Mesendoderm (in vitro differentiated cells): Measurements from ENCODE around the gene PVR.
A peak's percentile ranks its signal among the peaks of the same experiment; 100 is the strongest.
"Not testable (repeated sequence)": the region's sequence is repeated elsewhere in the genome, so short reads cannot be mapped to it uniquely, and the experiment has no call there.

Experiments used
- DNase-seq: peaks from one replicate; pipeline ENCODE4 v3.0.0; 2013
- H2AK5ac ChIP-seq: 2 replicates; pipeline ENCODE4 v1.6.1; 2013; ENCODE audit warnings: low read length, inconsistent platforms
- H2BK120ac ChIP-seq: 2 replicates; pipeline ENCODE4 v1.6.1; 2013; ENCODE audit warnings: low read depth, mild to moderate bottlenecking, low read length, moderate library complexity, mixed read lengths
- H2BK15ac ChIP-seq: replicated peaks from 2 replicates; pipeline ENCODE4 v1.6.1; 2013; ENCODE audit warnings: low read depth, mild to moderate bottlenecking, moderate library complexity
- H2BK5ac ChIP-seq: 2 replicates; pipeline ENCODE4 v1.6.1; 2013; ENCODE audit warnings: low read length, inconsistent platforms
- H3K18ac ChIP-seq: 2 replicates; pipeline ENCODE4 v1.6.1; 2013; ENCODE audit warnings: mild to moderate bottlenecking, low read length, mixed read lengths
- H3K23ac ChIP-seq: one replicate; pipeline ENCODE4 v1.6.1; 2013; ENCODE audit warnings: low read length
- H3K27ac ChIP-seq: 2 replicates; pipeline ENCODE4 v1.5.1; 2013; ENCODE audit warnings: low read depth, mild to moderate bottlenecking, inconsistent platforms, low read length, moderate library complexity
- H3K27me3 ChIP-seq: 2 replicates; pipeline ENCODE4 v1.6.1; 2013; ENCODE audit warnings: low read length, control low read depth, mild to moderate bottlenecking, inconsistent platforms; ENCODE audit not compliant: insufficient read depth, poor library complexity
- H3K36me3 ChIP-seq: 2 replicates; pipeline ENCODE4 v1.6.1; 2013; ENCODE audit warnings: low read length, inconsistent platforms; ENCODE audit not compliant: control insufficient read depth, insufficient read depth
- H3K4ac ChIP-seq: one replicate; pipeline ENCODE4 v1.6.1; 2013; ENCODE audit warnings: low read depth, mild to moderate bottlenecking, low read length, moderate library complexity
- H3K4me1 ChIP-seq: 2 replicates; pipeline ENCODE4 v1.6.1; 2013; ENCODE audit warnings: low read depth, low read length, inconsistent platforms; ENCODE audit not compliant: control insufficient read depth
- H3K4me2 ChIP-seq: 2 replicates; pipeline ENCODE4 v1.6.1; 2013; ENCODE audit warnings: low read length
- H3K4me3 ChIP-seq: 2 replicates; pipeline ENCODE4 v1.5.1; 2013; ENCODE audit warnings: mild to moderate bottlenecking, low read length
- H3K56ac ChIP-seq: one replicate; pipeline ENCODE4 v1.6.1; 2013; ENCODE audit warnings: low read length
- H3K79me1 ChIP-seq: 2 replicates; pipeline ENCODE4 v1.6.1; 2013; ENCODE audit warnings: low read length, inconsistent platforms
- H3K79me2 ChIP-seq: 2 replicates; pipeline ENCODE4 v1.6.1; 2013; ENCODE audit warnings: mild to moderate bottlenecking, low read length; ENCODE audit not compliant: control insufficient read depth, insufficient read depth
- H3K9ac ChIP-seq: 2 replicates; pipeline ENCODE4 v1.6.1; 2013; ENCODE audit warnings: low read length, inconsistent platforms
- H4K5ac ChIP-seq: one replicate; pipeline ENCODE4 v1.6.1; 2013; ENCODE audit warnings: low read length
- H4K8ac ChIP-seq: one replicate; pipeline ENCODE4 v1.6.1; 2013; ENCODE audit warnings: low read depth, mild to moderate bottlenecking, control low read depth, low read length, moderate library complexity
- WGBS: extraction: QIAGEN DNeasy Blood & Tissue Kit; methylation state at CpG from one replicate; pipeline ENCODE4 v1.1.7; 2013; ENCODE audit warnings: low lambda C conversion rate, missing lambda C conversion rate; ENCODE audit not compliant: insufficient coverage; ENCODE audit errors: extremely low coverage; 5-methylcytosine and 5-hydroxymethylcytosine counted together

Gene PVR

GRCh38 chr19:44620667-44621066, 23.0 kb upstream of the PVR start:
- Histone ChIP-seq H2BK120ac (no peak overlapping the region), H4K5ac (no peak overlapping the region), H3K4me3 (no peak overlapping the region), H2BK5ac (no peak overlapping the region), H3K9ac (no peak overlapping the region), H3K23ac (no peak overlapping the region), H3K27me3 (no peaks in the 10 kb centered on the region), H3K56ac (no peak overlapping the region), H2BK15ac (no peak overlapping the region), H4K8ac (no peak overlapping the region), H3K36me3 (no peaks in the 10 kb centered on the region), H3K18ac (no peak overlapping the region), H3K4me1 (no peaks in the 10 kb centered on the region), H2AK5ac (no peak overlapping the region), H3K27ac (no peak overlapping the region), H3K4me2 (no peak overlapping the region), H3K4ac (no peak overlapping the region), H3K79me1 (no peaks in the 10 kb centered on the region), H3K79me2 (no peaks in the 10 kb centered on the region)
- no peak for DNase-seq
- no CpG with 5 or more reads among the region's 5 CpGs for WGBS

DNA sequence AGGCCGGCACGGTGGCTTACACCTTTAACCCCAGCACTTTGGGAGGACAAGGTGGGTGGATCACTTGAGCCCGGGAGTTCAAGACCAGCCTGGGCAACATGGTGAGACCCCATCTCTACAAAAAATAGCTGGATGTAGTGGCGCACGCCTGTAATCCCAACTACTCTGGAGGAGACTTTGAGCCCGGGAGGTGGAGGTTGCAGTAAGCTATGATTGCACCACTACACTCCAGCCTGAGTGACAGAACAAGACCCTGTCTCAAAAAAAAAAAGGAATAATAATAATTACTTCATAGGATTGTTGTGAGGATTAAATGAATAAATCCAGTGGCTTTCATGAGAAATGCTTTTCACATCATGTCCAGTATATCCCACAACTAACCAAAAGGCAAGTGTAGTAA, 22.3 kb upstream of the PVR start:
- H2BK15ac ChIP-seq: no peak overlapping the region
- no peaks in the 10 kb centered on the region for H3K79me2 ChIP-seq
- no peak overlapping the region for H2AK5ac ChIP-seq
- H3K4me3 ChIP-seq: no peak overlapping the region
- H3K79me1 ChIP-seq: no peaks in the 10 kb centered on the region
- no peak overlapping the region for H4K8ac ChIP-seq
- WGBS: no CpG with 5 or more reads among the region's 6 CpGs
- H3K4me1 ChIP-seq: no peaks in the 10 kb centered on the region
- H3K27ac ChIP-seq: no peak overlapping the region
- no peak overlapping the region for H3K18ac ChIP-seq
- no peak overlapping the region for H3K23ac ChIP-seq
- no peak overlapping the region for H4K5ac ChIP-seq
- no peak for DNase-seq
- H3K36me3 ChIP-seq: no peaks in the 10 kb centered on the region
- H3K56ac ChIP-seq: no peak overlapping the region
- H3K27me3 ChIP-seq: no peaks in the 10 kb centered on the region
- no peak overlapping the region for H3K4me2 ChIP-seq
- no peak overlapping the region for H2BK5ac ChIP-seq
- H2BK120ac ChIP-seq: no peak overlapping the region
- H3K4ac ChIP-seq: no peak overlapping the region
- no peak overlapping the region for H3K9ac ChIP-seq

DNA sequence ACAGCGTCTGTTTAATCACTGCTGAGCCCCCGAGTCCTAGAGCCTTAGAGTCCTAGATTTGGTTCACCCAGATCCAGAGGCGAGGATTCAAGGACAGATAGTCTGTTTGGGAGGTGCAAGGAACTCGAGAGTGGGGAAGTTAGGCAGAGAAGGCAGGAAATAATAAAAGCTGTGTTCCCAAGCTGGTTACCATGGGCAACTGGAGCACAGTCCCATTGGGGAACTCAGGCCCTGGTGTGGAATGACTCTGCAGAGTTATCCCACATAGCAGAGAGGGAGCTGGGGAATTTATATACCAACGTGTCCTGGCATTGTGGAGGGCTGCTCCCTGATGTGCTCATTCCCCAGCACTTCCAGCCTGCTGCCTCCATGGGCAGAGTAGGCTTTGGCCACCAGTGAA, 20.6 kb upstream of the PVR start:
- H2AK5ac ChIP-seq: no peak overlapping the region
- no peak overlapping the region for H2BK120ac ChIP-seq
- H4K5ac ChIP-seq: no peak overlapping the region
- H4K8ac ChIP-seq: no peak overlapping the region
- H3K27ac ChIP-seq: no peak overlapping the region
- H3K4me1 ChIP-seq: no peaks in the 10 kb centered on the region
- no peak overlapping the region for H3K18ac ChIP-seq
- H3K9ac ChIP-seq: no peak overlapping the region
- no peaks in the 10 kb centered on the region for H3K79me1 ChIP-seq
- no peak overlapping the region for H3K4me3 ChIP-seq
- H3K4ac ChIP-seq: no peak overlapping the region
- no peaks in the 10 kb centered on the region for H3K36me3 ChIP-seq
- H3K4me2 ChIP-seq: no peak overlapping the region
- H2BK5ac ChIP-seq: no peak overlapping the region
- WGBS: no CpG with 5 or more reads among the region's 5 CpGs
- no peak overlapping the region for H2BK15ac ChIP-seq
- H3K23ac ChIP-seq: no peak overlapping the region
- DNase-seq: peak; percentile 42
- no peaks in the 10 kb centered on the region for H3K27me3 ChIP-seq
- no peak overlapping the region for H3K56ac ChIP-seq
- no peaks in the 10 kb centered on the region for H3K79me2 ChIP-seq

DNA sequence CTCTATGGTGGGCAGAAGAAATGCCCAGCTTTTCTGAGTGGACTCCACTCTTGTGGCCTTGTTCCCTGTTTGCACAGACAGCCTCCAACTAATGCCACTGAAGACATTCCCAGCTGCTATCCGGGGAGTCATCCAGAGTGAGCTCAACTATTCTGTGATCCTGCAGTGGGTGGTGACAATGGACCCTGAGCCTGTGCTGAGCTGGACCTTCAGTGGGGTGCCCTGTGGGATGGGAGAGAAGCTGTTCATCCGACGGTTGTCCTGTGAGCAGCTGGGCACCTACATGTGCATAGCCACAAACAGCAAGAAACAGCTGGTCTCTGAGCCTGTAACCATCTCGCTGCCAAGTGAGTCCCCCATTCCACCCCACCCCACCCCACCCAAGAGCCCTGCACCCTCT, 20.1 kb upstream of the PVR start:
- H2BK15ac ChIP-seq: no peak overlapping the region
- no peak overlapping the region for H2BK120ac ChIP-seq
- DNase-seq: no peak
- no peaks in the 10 kb centered on the region for H3K27me3 ChIP-seq
- H3K56ac ChIP-seq: no peak overlapping the region
- no peak overlapping the region for H2AK5ac ChIP-seq
- no peak overlapping the region for H3K23ac ChIP-seq
- H4K5ac ChIP-seq: no peak overlapping the region
- H2BK5ac ChIP-seq: no peak overlapping the region
- no peak overlapping the region for H3K4ac ChIP-seq
- H3K36me3 ChIP-seq: no peaks in the 10 kb centered on the region
- no peak overlapping the region for H3K4me3 ChIP-seq
- H3K79me1 ChIP-seq: no peaks in the 10 kb centered on the region
- H3K9ac ChIP-seq: no peak overlapping the region
- no peaks in the 10 kb centered on the region for H3K4me1 ChIP-seq
- no peak overlapping the region for H3K18ac ChIP-seq
- no peak overlapping the region for H3K4me2 ChIP-seq
- WGBS: no CpG with 5 or more reads among the region's 4 CpGs
- H3K79me2 ChIP-seq: no peaks in the 10 kb centered on the region
- no peak overlapping the region for H3K27ac ChIP-seq
- no peak overlapping the region for H4K8ac ChIP-seq

DNA sequence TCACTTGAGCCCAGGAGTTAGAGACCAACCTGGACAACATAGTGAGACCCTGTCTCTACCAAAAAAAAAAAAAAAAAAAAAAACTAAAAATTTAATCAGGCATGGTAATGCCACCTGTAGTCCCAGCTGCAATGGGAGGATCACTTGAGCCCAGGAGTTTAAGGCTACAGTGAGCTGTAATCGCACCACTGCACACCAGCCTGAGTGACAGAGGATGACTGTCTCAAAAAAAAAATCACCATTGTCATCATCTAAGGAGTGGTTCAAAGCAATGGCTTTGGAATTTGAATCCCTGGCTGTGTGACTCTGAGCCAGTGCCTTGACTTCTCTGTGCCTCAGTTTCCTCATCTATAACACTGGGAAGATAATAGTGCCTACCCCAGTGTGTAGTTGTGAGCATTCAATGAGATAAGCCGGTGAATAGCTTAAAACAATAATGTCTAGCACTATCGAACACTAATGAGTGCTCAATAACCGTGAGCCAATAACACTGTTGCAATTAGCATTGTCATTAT, 18.8 kb upstream of the PVR start:
- Histone ChIP-seq H3K4me2 (no peak overlapping the region), H3K79me2 (no peaks in the 10 kb centered on the region), H4K5ac (no peak overlapping the region), H3K4ac (no peak overlapping the region), H3K36me3 (no peaks in the 10 kb centered on the region), H3K18ac (no peak overlapping the region), H3K23ac (no peak overlapping the region), H2BK120ac (no peak overlapping the region), H4K8ac (no peak overlapping the region), H3K27ac (no peak overlapping the region), H3K56ac (no peak overlapping the region), H2BK5ac (no peak overlapping the region), H2AK5ac (no peak overlapping the region), H2BK15ac (no peak overlapping the region), H3K4me1 (no peaks in the 10 kb centered on the region), H3K79me1 (no peaks in the 10 kb centered on the region), H3K9ac (no peak overlapping the region), H3K27me3 (no peaks in the 10 kb centered on the region), H3K4me3 (no peak overlapping the region)
- no CpG with 5 or more reads among the region's 4 CpGs for WGBS
- DNase-seq: no peak

- H3K4ac ChIP-seq, H3K27me3 ChIP-seq, H2BK15ac ChIP-seq, H2BK120ac ChIP-seq, H4K8ac ChIP-seq, H3K79me2 ChIP-seq, H3K4me3 ChIP-seq, H2AK5ac ChIP-seq, H3K9ac ChIP-seq, H3K23ac ChIP-seq, H3K79me1 ChIP-seq, H3K4me2 ChIP-seq, H3K4me1 ChIP-seq, H2BK5ac ChIP-seq, H3K27ac ChIP-seq, H3K56ac ChIP-seq, DNase-seq, H3K36me3 ChIP-seq, H4K5ac ChIP-seq, H3K18ac ChIP-seq: not testable (repeated sequence)
- WGBS: no CpG with 5 or more reads among the region's 4 CpGs
Measured at GRCh38 chr19:44625637-44626036, 18.1 kb upstream of the PVR start.
